MCF 10A (cell line): Measurements from ENCODE around the gene CEMP1. TPM values are rescaled to one million over a fixed set of nuclear protein-coding genes. Genes with fewer than 3 reads are reported as not detected.
"Not testable (repeated sequence)": the region's sequence is repeated elsewhere in the genome, so short reads cannot be mapped to it uniquely, and the experiment has no call there.

Source experiments
- BruUV-seq: library from RNA; stranded (reverse); fragments of 400-500 nt; replicated peaks from 2 replicates; lab custom pipeline; 2021; lab: Mats Ljungman, UMichigan
- CTCF ChIA-PET: fragments of 300-600 bp; sonication (Branson Sonifier 250); formaldehyde crosslinking; extraction: SDS; loops from one replicate; lab custom pipeline; 2021; ENCODE audit warnings: antibody characterized with exemption, inconsistent platforms; lab: Yijun Ruan, JAX
- POLR2A ChIA-PET: fragments of 300-600, 350-650 bp; sonication (Branson Sonifier 250); formaldehyde crosslinking; extraction: SDS; loops from one replicate; lab custom pipeline; 2020; ENCODE audit warnings: antibody characterized with exemption, inconsistent platforms; lab: Yijun Ruan, JAX
- DNase-seq: peaks from one replicate; pipeline ENCODE4 v3.0.0-alpha.2; 2018; ENCODE audit not compliant: unreplicated experiment
- H3K27ac Mint-ChIP-seq: one replicate; pipeline ENCODE4 v1.8.0; 2022; ENCODE audit warnings: mild to moderate bottlenecking, low read depth, mixed read lengths; ENCODE audit not compliant: unreplicated experiment
- H3K27me3 Mint-ChIP-seq: one replicate; pipeline ENCODE4 v1.8.0; 2022; ENCODE audit warnings: mixed read lengths; ENCODE audit not compliant: insufficient read depth, unreplicated experiment
- H3K36me3 Mint-ChIP-seq: one replicate; pipeline ENCODE4 v1.8.0; 2022; ENCODE audit warnings: mild to moderate bottlenecking, moderate library complexity, mixed read lengths; ENCODE audit not compliant: insufficient read depth, unreplicated experiment
- H3K4me1 Mint-ChIP-seq: one replicate; pipeline ENCODE4 v1.8.0; 2022; ENCODE audit warnings: mixed read lengths; ENCODE audit not compliant: insufficient read depth, unreplicated experiment
- H3K4me3 Mint-ChIP-seq: one replicate; pipeline ENCODE4 v1.8.0; 2022; ENCODE audit warnings: mild to moderate bottlenecking, moderate library complexity, mixed read lengths; ENCODE audit not compliant: unreplicated experiment
- H3K9me3 Mint-ChIP-seq: one replicate; pipeline ENCODE4 v1.8.0; 2022; ENCODE audit warnings: mixed read lengths; ENCODE audit not compliant: unreplicated experiment
- intact Hi-C: fragments of 100-400 bp; cut with micrococcal nuclease; formaldehyde crosslinking; loops from 2 replicates; pipeline ENCODE4 v1.14.1; 2022
- total RNA-seq: library from RNA; stranded (reverse); gene quantifications from 2 replicates; pipeline ENCODE4 v1.2.3, GENCODE V29; 2022
- TF ChIP-seq, protein P1 (sequence below): fragments of 200-600 bp; IDR thresholded peaks from one replicate; pipeline ENCODE4 v1.8.0; 2022; ENCODE audit warnings: antibody characterized with exemption, mild to moderate bottlenecking; ENCODE audit not compliant: unreplicated experiment

Gene CEMP1
- total RNA-seq, 1 experiment from 2014 or later, result not detected

DNA sequence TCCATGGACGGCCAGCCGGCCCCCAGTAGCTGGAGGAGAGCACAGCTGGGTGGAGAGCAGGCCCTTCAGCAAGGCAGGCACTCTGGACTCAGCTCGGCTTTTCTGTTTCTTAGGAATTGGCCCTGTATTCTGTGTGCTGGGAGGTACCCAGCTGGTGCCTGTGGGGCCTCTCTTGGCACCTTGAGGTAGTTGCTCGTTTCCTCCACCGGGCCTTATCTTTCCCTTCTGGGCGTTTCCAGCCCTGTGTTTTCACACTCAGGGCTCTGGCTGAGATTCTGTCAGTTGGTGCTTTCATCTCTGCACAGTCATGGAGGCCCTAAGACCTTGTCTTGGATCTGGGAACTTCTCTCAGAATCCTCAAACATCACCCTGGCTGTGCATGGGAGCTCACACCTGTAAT lies 36.3 kb upstream of the CEMP1 start:
- intact Hi-C loops, DNase-seq, H3K27ac Mint-ChIP-seq, H3K36me3 Mint-ChIP-seq, BruUV-seq, POLR2A ChIA-PET, CTCF ChIA-PET, H3K27me3 Mint-ChIP-seq, H3K4me3 Mint-ChIP-seq, H3K9me3 Mint-ChIP-seq, H3K4me1 Mint-ChIP-seq: not testable (repeated sequence)

DNA sequence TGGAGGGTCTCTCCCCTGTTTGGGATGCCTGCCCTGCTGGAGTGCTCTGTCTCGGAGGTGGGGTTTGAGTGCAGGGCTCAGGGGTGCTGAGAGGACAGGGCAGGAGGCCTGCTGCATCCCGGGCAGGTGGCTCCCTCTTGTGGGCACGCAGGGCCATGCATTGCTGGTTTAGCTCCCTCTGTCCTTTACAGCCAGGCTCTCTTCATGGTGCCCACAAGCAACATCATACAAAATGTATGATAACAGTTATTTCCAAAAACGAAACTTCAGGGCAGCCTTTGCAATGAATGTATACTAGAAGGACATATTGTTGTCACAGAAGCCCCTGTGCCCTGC lies 29.6 kb upstream of the CEMP1 start:
- TF ChIP-seq, protein P1, sequence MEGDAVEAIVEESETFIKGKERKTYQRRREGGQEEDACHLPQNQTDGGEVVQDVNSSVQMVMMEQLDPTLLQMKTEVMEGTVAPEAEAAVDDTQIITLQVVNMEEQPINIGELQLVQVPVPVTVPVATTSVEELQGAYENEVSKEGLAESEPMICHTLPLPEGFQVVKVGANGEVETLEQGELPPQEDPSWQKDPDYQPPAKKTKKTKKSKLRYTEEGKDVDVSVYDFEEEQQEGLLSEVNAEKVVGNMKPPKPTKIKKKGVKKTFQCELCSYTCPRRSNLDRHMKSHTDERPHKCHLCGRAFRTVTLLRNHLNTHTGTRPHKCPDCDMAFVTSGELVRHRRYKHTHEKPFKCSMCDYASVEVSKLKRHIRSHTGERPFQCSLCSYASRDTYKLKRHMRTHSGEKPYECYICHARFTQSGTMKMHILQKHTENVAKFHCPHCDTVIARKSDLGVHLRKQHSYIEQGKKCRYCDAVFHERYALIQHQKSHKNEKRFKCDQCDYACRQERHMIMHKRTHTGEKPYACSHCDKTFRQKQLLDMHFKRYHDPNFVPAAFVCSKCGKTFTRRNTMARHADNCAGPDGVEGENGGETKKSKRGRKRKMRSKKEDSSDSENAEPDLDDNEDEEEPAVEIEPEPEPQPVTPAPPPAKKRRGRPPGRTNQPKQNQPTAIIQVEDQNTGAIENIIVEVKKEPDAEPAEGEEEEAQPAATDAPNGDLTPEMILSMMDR, result peak; percentile 42
- DNase-seq, H3K27ac Mint-ChIP-seq, H3K9me3 Mint-ChIP-seq, BruUV-seq, H3K27me3 Mint-ChIP-seq, POLR2A ChIA-PET, H3K36me3 Mint-ChIP-seq, H3K4me3 Mint-ChIP-seq, H3K4me1 Mint-ChIP-seq, CTCF ChIA-PET, intact Hi-C loops: not testable (repeated sequence)

DNA sequence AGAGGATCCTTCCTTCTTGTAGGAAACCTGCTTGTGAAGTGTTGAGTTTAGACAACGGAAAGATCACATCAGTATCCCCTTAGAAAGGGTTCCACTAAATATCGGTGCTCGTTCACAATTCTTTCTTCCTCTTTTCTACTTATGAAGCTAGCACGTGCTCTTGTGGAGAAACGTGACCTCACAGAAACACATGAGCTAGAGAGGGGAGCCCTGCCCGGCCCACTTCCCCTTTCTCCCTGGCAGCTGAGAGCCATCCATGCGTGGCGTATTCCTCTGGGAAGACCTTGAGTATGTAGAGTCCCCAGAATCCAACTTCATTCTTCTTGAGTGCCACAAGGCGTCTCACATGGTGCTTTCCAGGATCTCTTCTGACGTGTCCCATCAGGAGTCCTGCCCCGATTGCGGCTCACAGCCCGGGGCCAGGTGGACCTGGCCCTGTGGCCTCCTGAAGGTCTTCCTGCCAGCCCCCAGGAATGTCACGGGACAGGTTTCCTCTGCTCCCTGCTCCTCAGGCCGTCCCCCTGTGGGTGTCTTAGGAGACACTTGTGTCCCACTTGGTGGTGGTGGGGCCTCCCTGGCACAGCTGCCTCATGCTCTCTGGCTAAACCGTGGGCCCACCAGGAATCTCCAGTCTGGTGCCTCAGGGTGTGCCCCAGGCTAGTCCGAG lies 29.1 kb upstream of the CEMP1 start:
- DNase-seq, H3K4me1 Mint-ChIP-seq, intact Hi-C loops, POLR2A ChIA-PET, H3K27ac Mint-ChIP-seq, BruUV-seq, H3K9me3 Mint-ChIP-seq, CTCF ChIA-PET, H3K4me3 Mint-ChIP-seq, H3K27me3 Mint-ChIP-seq, H3K36me3 Mint-ChIP-seq: not testable (repeated sequence)

DNA sequence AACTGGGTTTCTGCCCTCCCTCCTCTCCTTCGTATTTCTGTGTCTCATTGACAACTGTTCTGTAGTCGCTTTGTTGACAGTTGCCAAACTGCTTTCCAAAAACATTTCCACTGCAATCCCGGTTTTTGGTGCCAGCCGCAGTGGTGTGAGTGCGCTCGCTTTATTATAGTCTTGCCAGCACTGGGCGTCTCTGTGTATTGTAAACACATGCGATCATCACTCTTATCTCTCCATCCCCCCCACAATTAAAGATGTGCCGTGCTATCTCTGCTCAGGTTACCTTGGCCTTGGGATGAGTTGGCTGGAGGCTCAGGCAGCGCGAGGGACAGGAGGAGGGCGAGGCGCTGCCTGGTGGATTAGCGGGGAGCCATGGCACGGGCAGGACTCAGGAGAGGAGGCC lies 25.9 kb upstream of the CEMP1 start:
- H3K9me3 Mint-ChIP-seq, CTCF ChIA-PET, BruUV-seq, H3K4me3 Mint-ChIP-seq, DNase-seq, H3K36me3 Mint-ChIP-seq, H3K27me3 Mint-ChIP-seq, POLR2A ChIA-PET, intact Hi-C loops, H3K4me1 Mint-ChIP-seq, H3K27ac Mint-ChIP-seq: not testable (repeated sequence)

DNA sequence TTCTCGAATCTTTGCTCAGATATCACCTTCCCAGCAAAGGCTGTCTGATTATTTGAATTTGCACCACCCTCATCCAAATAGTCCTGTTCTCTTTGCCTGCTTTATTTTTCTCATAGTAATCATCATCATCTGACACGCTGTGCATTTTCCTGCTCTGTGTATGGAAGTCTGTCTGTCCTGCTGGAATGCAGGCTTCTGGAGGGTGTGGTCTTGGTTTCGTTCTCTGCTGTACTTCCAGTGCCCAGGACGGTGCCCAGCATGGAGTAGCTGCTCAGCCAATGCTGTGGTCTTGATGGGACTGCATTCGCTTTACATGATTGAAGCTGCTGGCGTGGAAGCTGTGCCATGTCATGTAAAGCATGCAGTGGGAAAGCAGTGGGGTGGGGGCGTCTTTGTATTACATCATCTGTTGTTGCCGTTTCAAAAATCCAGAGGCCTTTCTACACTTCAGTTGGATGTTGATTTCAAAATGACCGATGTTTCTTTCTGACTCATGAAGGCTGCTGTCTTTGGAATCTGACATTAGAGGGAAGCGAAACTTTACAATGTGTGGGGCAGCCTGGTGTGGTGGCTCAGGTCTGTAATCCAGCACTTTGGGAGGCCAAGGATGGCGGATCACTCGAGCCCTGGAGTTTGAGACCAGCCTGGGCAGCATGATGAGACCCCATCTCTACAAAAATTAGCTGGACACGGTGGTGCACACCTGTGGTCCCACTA lies 23.7 kb upstream of the CEMP1 start:
- intact Hi-C loops, DNase-seq, H3K4me1 Mint-ChIP-seq, H3K4me3 Mint-ChIP-seq, H3K27me3 Mint-ChIP-seq, H3K9me3 Mint-ChIP-seq, CTCF ChIA-PET, POLR2A ChIA-PET, H3K36me3 Mint-ChIP-seq, H3K27ac Mint-ChIP-seq: not testable (repeated sequence)
- BruUV-seq, result TSS peak; percentile 40

DNA sequence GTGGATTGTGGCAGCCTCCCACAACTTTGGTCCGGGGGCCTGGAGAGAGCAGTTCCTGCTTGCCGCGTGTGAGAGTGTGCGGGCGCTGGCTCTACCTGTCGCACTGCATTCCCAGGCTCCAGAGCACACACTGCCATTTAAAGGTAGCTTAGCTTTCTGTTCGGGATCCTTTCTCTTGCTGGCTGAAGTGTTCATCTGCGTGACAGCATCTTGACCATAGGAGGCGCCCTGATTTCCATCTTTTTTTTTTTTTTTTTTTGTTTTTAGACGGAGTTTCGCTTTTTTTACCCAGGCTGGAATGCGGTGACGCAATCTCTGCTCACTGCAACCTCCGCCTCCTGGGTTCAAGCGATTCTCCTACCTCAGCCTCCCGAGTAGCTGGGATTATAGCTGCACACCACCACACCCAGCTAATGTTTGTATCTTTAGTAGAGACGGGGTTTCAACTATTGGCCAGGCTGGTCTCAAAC lies 20.2 kb upstream of the CEMP1 start:
- H3K36me3 Mint-ChIP-seq, DNase-seq, H3K4me3 Mint-ChIP-seq, H3K27ac Mint-ChIP-seq, POLR2A ChIA-PET, H3K27me3 Mint-ChIP-seq, intact Hi-C loops, H3K4me1 Mint-ChIP-seq, H3K9me3 Mint-ChIP-seq, BruUV-seq: not testable (repeated sequence)
- CTCF ChIA-PET, result interaction anchor here (0.6 kb wide), 1 partner anchor 98 kb away, joined by 3 read pairs; no protein-coding TSS in a partner anchor

DNA sequence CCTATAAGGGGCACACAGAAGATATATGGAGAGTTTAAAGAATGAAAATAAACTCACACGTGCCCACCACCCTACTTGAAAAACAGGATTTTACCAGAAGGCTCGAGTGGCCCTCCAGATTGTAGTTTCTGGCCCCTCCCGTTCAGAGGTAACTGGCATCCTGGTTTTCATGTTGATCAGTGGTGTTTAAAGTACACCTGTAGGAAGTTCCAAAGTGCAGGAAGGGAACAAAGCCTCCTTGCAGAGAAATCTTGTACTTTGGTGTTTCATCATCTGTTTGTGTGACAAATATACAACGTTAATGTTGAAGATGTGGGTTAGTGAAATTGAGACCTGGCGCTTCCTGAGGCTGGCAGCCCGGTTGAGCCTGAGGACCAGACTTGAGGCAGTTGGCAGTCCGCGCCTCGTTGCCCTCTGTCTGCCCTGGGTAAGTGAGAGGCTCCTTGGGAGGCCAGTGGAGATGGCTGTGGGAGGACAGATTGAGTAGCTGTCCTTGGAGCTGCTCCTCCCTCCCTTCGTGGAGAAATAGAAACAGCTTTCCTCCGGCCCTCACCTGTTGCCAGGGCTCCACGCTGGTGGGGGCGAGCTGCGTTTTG lies 19.2 kb upstream of the CEMP1 start:
- H3K9me3 Mint-ChIP-seq, CTCF ChIA-PET, POLR2A ChIA-PET, intact Hi-C loops, H3K36me3 Mint-ChIP-seq, H3K4me1 Mint-ChIP-seq, BruUV-seq, H3K4me3 Mint-ChIP-seq, H3K27me3 Mint-ChIP-seq, H3K27ac Mint-ChIP-seq, DNase-seq: not testable (repeated sequence)

DNA sequence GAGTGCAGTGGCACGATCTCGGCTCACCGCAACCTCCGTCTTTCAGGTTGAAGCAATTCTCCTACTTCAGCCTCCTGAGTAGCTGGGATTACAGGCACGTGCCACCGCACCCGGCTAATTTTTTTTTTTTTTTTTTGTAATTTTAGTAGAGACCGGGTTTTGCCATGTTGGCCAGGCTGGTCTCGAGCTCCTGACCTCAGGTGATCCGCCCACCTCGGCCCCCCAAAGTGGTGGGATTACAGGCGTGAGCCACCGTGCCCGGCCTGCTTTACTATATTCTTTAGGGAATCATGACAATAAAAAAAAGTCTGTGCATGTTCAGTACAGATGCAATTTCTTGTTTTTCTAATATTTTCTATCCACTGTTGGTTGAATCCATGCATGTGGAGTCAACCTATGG lies 12.6 kb upstream of the CEMP1 start:
- H3K27me3 Mint-ChIP-seq, H3K9me3 Mint-ChIP-seq, DNase-seq, H3K4me3 Mint-ChIP-seq, POLR2A ChIA-PET, H3K4me1 Mint-ChIP-seq, intact Hi-C loops, BruUV-seq, H3K27ac Mint-ChIP-seq: not testable (repeated sequence)
- CTCF ChIA-PET, result interaction anchor here (0.6 kb wide), 1 partner anchor 113 kb away, joined by 3 read pairs; no protein-coding TSS in a partner anchor
- peaks cover 16% of the 10 kb centered on the region for H3K36me3 Mint-ChIP-seq
